ENCODE measurements around the gene CCND3. TPM values are rescaled to one million over a fixed set of nuclear protein-coding genes. Genes with fewer than 3 reads are reported as not detected.

Gene CCND3
- total and polyA plus RNA-seq, 2 of the 8 experiments (the other 6 are each of a cell fraction or from before 2014, with no cell fraction given) = 30.6 to 32.9 TPM

DNA sequence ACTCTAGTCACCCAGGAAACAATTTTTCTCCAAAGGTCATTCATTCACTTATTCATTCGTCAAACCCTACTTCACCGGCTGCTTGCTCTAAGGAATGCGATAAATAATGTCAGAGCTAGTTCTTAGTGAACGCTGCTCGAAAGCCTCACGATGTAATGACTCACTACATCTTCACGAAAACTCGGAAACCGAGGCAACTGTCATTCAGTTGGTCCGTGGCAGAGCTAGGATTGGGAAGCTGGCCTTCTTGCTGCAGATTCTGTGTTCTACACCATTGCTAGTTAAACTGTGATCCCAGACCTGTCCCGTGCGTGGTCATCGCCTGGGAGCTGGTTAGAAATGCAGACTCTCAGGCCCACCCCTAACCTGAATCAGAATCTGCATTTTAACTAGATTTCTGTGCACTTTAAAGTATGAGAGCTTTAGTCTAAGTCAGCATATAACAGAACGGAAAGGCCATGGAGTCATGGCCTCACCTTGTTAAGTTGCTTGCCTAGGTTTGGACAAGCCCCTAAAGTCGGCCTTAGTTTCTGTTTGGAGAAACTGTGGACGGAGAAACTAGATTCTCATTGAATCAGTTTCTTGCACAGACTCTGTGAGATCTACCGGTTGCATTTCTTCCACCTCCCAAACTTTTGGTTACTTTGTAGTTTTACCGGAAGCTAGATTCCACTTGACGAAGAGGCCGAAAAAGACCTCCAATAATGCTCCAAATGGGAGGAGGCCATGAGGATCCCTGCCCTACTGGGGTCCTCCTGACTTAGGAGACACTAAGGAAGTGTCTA is 651 bp upstream of the CCND3 start:
- POLR2A ChIA-PET (ENCODE audit: partially characterized antibody) = interaction anchor here (0.7 to 16.6 kb wide), 9 partner anchors 8 to 103 kb away, joined by 3 to 235 read pairs (median 4); partner anchors contain the start of genes BYSL, MED20 and TAF8

More for the DNA sequence above, 651 bp upstream of the CCND3 start:
- Histone ChIP-seq H3K18ac (ENCODE audit: extremely low read depth, low read length) (peak overlapping the region; percentile 41), H2BK5ac (ENCODE audit: low read depth, low read length) (no peak overlapping the region), H3K4me2 (ENCODE audit: insufficient read depth in 1 of 2, low read depth in 2 of 2, low read length in 2 of 2) (peak overlapping the region; percentile 98 to 99), H4K91ac (replicated peaks; ENCODE audit: insufficient read length, low read length) (peak overlapping the region; percentile 29), H3K23me2 (ENCODE audit: low read depth, low read length) (peaks cover 17% of the 10 kb centered on the region), H4K8ac (ENCODE audit: extremely low read depth, insufficient read depth, low read length) (no peak overlapping the region), H3K9ac (replicated peaks in 1 of 4; ENCODE audit: extremely low read depth in 1 of 4, low read depth in 3 of 4, low read length in 3 of 4) (no peak overlapping the region; a peak in 3 of 7 replicates), H3K4ac (replicated peaks; ENCODE audit: insufficient read length, low read depth, low read length) (peak overlapping the region; percentile 1), H4K5ac (ENCODE audit: insufficient read length, low read depth, low read length) (peak overlapping the region; percentile 24), H3K36me3 (ENCODE audit: control insufficient read depth in 2 of 4, insufficient read depth in 4 of 4, low read length in 3 of 4) (peaks cover 0 to 2% (median 0%) of the 10 kb centered on the region in 4 experiments; a peak in 1 of 8 replicates), H3K56ac (replicated peaks; ENCODE audit: insufficient read length, low read depth, low read length) (no peak overlapping the region), H3K27me3 (replicated peaks in 1 of 4; ENCODE audit: control insufficient read depth in 3 of 4, extremely low read depth in 1 of 4, insufficient read depth in 3 of 4, low read length in 3 of 4) (no peaks in the 10 kb centered on the region), H3K27ac (ENCODE audit: low read depth, low read length) (no peak overlapping the region), H3K79me2 (ENCODE audit: control insufficient read depth in 1 of 2, insufficient read depth in 2 of 2, low read length in 2 of 2) (peaks cover 0 to 9% of the 10 kb centered on the region in 2 experiments; a peak in 1 of 4 replicates), H2BK15ac (ENCODE audit: low read length) (no peak overlapping the region; the same call in 1 of the 2 replicates), H3K79me1 (ENCODE audit: low read depth, low read length) (peaks cover 2% of the 10 kb centered on the region; the same call in 1 of the 2 replicates), H2AK5ac (ENCODE audit: low read depth, low read length) (no peak overlapping the region), H2BK12ac (ENCODE audit: low read depth, low read length) (peak overlapping the region; percentile 13; the same call in 1 of the 2 replicates), H2BK20ac (ENCODE audit: low read length) (no peak overlapping the region), H3K14ac (ENCODE audit: insufficient read length) (no peak overlapping the region), H2BK120ac (replicated peaks; ENCODE audit: low read depth, low read length) (no peak overlapping the region), H3K4me3 (ENCODE audit: extremely low read depth in 1 of 4, insufficient read depth in 2 of 4, low read depth in 3 of 4, low read length in 4 of 4) (peak overlapping the region; percentile 69 to 91 (median 84)), H3K9me3 (ENCODE audit: insufficient read depth in 2 of 2, low read depth in 1 of 2, low read length in 1 of 2) (no peaks in the 10 kb centered on the region), H2AFZ (ENCODE audit: low read length) (peak overlapping the region; percentile 97), H3K4me1 (replicated peaks in 1 of 4; ENCODE audit: control insufficient read depth in 3 of 4, insufficient read depth in 4 of 4, low read length in 3 of 4) (peaks cover 6 to 28% (median 23%) of the 10 kb centered on the region in 4 experiments), H3K23ac (ENCODE audit: insufficient read length) (no peak overlapping the region), H4K20me1 (replicated peaks in 1 of 2; ENCODE audit: control insufficient read depth in 1 of 2, insufficient read depth in 2 of 2, low read length in 2 of 2) (no peaks in the 10 kb centered on the region)
- TF ChIP-seq POLR2A (IDR thresholded peaks at IDR 0.05; ENCODE audit: control extremely low read depth in 1 of 2, low read depth in 2 of 2, low read length in 2 of 2) (no peak), SUZ12 (IDR thresholded peaks at IDR 0.05; ENCODE audit: low read length) (no peak), POLR2AphosphoS5 (IDR thresholded peaks at IDR 0.05; ENCODE audit: low read depth, low read length) (no peak), JUN (IDR thresholded peaks at IDR 0.05; ENCODE audit: low read depth, low read length) (no peak), EP300 (IDR thresholded peaks at IDR 0.05; ENCODE audit: borderline replicate concordance in 1 of 2, low read depth in 2 of 2, low read length in 2 of 2) (no peak), PHF8 (conservative IDR thresholded peaks at IDR 0.05; ENCODE audit: low read depth, low read length) (no peak), GABPA (IDR thresholded peaks at IDR 0.05; ENCODE audit: borderline replicate concordance, insufficient read depth, low read length) (no peak)
- CTCF ChIA-PET (ENCODE audit: partially characterized antibody) = interaction anchor here (0.7 to 13.7 kb wide), 6 partner anchors 9 to 156 kb away, joined by 3 to 219 read pairs (median 7); partner anchors contain the start of genes BYSL and MED20
- no peak for DNase-seq (ENCODE audit: low read depth in 1 of 2, low spot score in 2 of 2)
- 54% methylated on average over 20 of the region's 20 CpGs; no CpG with 5 or more reads in 1 of the 2 experiments for WGBS, 2 experiments (ENCODE audit: extremely low coverage in 1 of 2, insufficient coverage in 1 of 2, insufficient read length in 1 of 2, insufficient replicate concordance in 2 of 2, low coverage in 1 of 2, low lambda C conversion rate in 2 of 2, missing lambda C conversion rate in 1 of 2)
- no peak for FAIRE-seq

All from H1 (cell line).